Activated B cell treated with CpG ODN at 0.5 μM for 24 hours (primary cell): ENCODE results near the gene BABAM2. TPM values are rescaled to one million over a fixed set of nuclear protein-coding genes. Genes with fewer than 3 reads are reported as not detected.

Source experiments
- ATAC-seq: fragments of 200-7000 bp; cut with Tn5 transposase; one replicate; pipeline ENCODE4 v1.10.0; 2021; ENCODE audit warnings: low read depth, mild to moderate bottlenecking, moderate library complexity
- CTCF ChIA-PET: fragments of 350-600 bp; sonication (Branson Sonifier 250); formaldehyde crosslinking; loops from one replicate; lab custom pipeline; 2021; ENCODE audit warnings: antibody characterized with exemption; lab: Charles Lee
- POLR2A ChIA-PET: fragments of 350-600 bp; sonication (Branson Sonifier 250); formaldehyde crosslinking; loops from one replicate; lab custom pipeline; 2021; ENCODE audit warnings: antibody characterized with exemption; lab: Charles Lee
- DNase-seq: peaks from one replicate; pipeline ENCODE4 v3.0.0; 2022
- H3K27ac Mint-ChIP-seq: one replicate; pipeline ENCODE4 v1.8.0; 2020; ENCODE audit warnings: mixed read lengths
- H3K27me3 Mint-ChIP-seq: one replicate; pipeline ENCODE4 v1.8.0; 2021; ENCODE audit warnings: mixed read lengths
- H3K36me3 Mint-ChIP-seq: one replicate; pipeline ENCODE4 v1.8.0; 2021; ENCODE audit warnings: low read depth, mixed read lengths
- H3K4me1 Mint-ChIP-seq: one replicate; pipeline ENCODE4 v1.8.0; 2021; ENCODE audit warnings: mixed read lengths
- H3K4me3 Mint-ChIP-seq: one replicate; pipeline ENCODE4 v1.8.0; 2020; ENCODE audit warnings: mild to moderate bottlenecking, mixed read lengths
- H3K9me3 Mint-ChIP-seq: one replicate; pipeline ENCODE4 v1.8.0; 2020; ENCODE audit warnings: mixed read lengths
- intact Hi-C: fragments of 100-400 bp; cut with micrococcal nuclease; formaldehyde crosslinking; loops from one replicate; pipeline ENCODE4 v1.15.1; 2024
- total RNA-seq: library from RNA; stranded (reverse); gene quantifications from 2 replicates; pipeline ENCODE4 v1.2.3, GENCODE V29; 2022
- TF ChIP-seq, protein P1 (sequence below): fragments of 200-600 bp; IDR thresholded peaks from one replicate; pipeline ENCODE4 v1.8.0; 2022; ENCODE audit warnings: antibody characterized with exemption, mild to moderate bottlenecking

Gene BABAM2
- total RNA-seq, 1 donor from 2014 or later = 55.6 TPM

DNA sequence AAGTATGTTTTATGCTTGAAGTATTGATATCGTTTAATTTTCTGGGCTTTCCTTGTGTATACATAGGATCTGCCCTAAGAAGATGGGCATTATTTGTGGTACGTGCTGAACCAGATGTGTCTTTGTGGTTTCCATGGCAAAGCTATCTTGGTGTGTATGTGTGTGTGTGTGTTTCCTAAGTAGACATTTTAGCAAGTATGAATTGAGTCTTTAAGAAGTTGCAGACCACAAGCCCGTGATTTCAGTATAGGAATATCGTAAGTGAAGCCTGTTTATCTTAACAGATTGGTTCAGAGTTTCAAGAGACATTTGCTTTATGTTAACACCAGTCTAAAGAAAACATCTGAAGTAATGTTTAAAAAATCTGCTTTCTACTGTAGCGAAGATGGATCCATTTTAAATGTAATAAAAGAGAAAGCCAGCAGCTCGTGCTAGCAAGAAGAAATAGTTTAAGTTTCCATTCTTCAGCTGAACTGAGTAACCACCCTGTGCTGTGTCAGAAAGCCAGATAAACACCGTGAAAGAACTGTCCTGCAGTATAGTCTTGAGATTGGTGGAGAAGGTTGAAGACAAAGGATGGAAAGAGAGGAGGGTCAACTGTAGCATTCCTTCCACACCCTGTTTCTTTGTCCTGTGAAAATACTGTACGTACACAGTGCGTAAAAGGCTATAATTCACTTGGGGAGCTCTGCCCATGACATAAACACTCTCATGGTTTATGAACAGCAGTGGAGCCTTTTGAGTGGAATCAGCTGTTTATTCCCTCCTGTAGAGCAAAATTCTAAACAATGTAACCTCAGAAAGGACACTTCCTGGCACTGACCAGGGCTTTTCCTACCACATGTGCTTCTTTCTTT is 410.2 kb downstream of the BABAM2 start:
- ATAC-seq = no peak
- no peaks in the 10 kb centered on the region for H3K9me3 Mint-ChIP-seq
- TF ChIP-seq, protein P1, sequence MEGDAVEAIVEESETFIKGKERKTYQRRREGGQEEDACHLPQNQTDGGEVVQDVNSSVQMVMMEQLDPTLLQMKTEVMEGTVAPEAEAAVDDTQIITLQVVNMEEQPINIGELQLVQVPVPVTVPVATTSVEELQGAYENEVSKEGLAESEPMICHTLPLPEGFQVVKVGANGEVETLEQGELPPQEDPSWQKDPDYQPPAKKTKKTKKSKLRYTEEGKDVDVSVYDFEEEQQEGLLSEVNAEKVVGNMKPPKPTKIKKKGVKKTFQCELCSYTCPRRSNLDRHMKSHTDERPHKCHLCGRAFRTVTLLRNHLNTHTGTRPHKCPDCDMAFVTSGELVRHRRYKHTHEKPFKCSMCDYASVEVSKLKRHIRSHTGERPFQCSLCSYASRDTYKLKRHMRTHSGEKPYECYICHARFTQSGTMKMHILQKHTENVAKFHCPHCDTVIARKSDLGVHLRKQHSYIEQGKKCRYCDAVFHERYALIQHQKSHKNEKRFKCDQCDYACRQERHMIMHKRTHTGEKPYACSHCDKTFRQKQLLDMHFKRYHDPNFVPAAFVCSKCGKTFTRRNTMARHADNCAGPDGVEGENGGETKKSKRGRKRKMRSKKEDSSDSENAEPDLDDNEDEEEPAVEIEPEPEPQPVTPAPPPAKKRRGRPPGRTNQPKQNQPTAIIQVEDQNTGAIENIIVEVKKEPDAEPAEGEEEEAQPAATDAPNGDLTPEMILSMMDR = no peak
- ChIA-PET POLR2A (no interaction called here), CTCF (no interaction called here)
- H3K27me3 Mint-ChIP-seq = no peaks in the 10 kb centered on the region
- H3K27ac Mint-ChIP-seq = no peak overlapping the region
- peaks cover 63% of the 10 kb centered on the region for H3K36me3 Mint-ChIP-seq
- no peak for DNase-seq
- no peak overlapping the region for H3K4me3 Mint-ChIP-seq
- intact Hi-C loops = no loop called here
- no peaks in the 10 kb centered on the region for H3K4me1 Mint-ChIP-seq

DNA sequence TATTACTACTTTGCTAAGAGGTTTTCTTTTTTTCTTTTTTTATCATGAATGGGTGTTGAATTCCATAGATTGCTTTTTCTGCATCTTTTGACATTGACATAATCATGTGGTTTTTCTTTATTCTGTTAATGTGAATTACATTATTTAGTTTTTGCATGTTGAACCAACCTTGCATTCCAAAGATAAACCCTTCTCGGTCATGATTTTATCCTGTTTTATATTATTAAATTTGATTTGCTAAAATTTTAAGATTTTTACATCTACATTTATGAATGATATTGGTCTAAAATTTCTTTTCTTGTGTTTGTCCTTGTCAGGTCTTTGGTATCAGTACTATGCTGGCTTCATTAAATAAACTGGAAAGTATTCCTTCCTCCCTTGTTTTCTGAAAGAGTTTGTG is 414.7 kb downstream of the BABAM2 start:
- no peaks in the 10 kb centered on the region for H3K4me1 Mint-ChIP-seq
- H3K9me3 Mint-ChIP-seq = no peaks in the 10 kb centered on the region
- intact Hi-C loops = no loop called here
- no peaks in the 10 kb centered on the region for H3K27me3 Mint-ChIP-seq
- peaks cover 50% of the 10 kb centered on the region for H3K36me3 Mint-ChIP-seq
- POLR2A ChIA-PET = no interaction called here
- no peak overlapping the region for H3K27ac Mint-ChIP-seq
- no peak overlapping the region for H3K4me3 Mint-ChIP-seq
- CTCF ChIA-PET = no interaction called here
- DNase-seq (no peak), ATAC-seq (no peak)
- TF ChIP-seq, protein P1 = no peak

DNA sequence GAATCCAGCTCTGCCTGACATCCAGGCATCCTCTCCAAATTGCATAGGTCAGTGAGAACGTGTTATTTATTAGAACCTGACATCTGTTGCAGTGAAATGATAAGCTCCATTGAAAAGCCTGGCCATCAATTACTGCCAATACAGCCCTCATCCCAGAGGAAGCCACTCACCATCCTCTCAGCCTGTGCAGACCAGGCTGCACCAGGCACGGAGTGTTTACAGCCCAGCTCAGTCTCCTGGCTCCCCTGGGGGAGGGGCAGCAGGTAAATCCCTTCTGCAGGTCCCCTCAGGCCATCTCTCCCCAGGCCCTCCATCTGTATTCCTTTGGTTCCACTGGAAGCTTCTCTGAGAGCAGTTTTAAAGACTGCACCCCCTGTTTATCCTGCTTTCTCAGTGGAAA is 419.6 kb downstream of the BABAM2 start:
- ChIA-PET POLR2A (no interaction called here), CTCF (no interaction called here)
- Mint-ChIP-seq H3K4me1 (no peaks in the 10 kb centered on the region), H3K27ac (no peak overlapping the region), H3K4me3 (no peak overlapping the region), H3K36me3 (peaks cover 35% of the 10 kb centered on the region), H3K9me3 (no peaks in the 10 kb centered on the region), H3K27me3 (no peaks in the 10 kb centered on the region)
- no peak for ATAC-seq
- intact Hi-C loops = no loop called here
- TF ChIP-seq, protein P1 = no peak
- DNase-seq = no peak

DNA sequence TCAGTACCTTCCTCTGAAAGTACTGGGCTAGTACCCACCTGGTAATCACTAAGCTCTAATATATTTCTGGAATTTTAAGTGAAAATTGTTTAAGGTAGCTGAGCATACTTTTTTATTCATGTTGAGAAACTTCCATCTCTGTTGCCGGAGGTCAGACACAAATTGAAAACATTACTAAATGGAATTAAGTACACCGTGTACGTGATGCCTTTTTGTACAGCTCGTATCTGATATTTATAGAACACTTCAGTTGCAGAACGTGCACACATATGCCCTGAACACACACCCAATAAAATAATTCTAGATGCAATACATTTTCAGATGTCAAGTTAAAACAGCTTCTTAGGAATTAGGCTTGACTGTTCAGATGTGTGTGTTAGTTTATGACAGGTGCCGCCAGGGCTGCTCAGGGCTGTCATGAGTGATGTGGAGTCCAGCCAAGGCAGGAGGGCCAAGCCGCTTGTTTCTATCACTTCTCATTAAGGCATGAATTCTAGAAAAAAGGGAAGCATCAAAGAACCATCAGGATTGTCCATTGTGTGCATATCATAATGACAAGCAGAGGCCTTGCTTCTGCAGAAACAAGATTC is 421.2 kb downstream of the BABAM2 start:
- Mint-ChIP-seq H3K27me3 (no peaks in the 10 kb centered on the region), H3K27ac (no peak overlapping the region), H3K9me3 (no peaks in the 10 kb centered on the region), H3K4me3 (no peak overlapping the region), H3K4me1 (no peaks in the 10 kb centered on the region), H3K36me3 (peaks cover 35% of the 10 kb centered on the region)
- no peak for DNase-seq
- TF ChIP-seq, protein P1 = no peak
- ChIA-PET POLR2A (no interaction called here), CTCF (no interaction called here)
- intact Hi-C loops = no loop called here
- ATAC-seq = no peak
